H1 (cell line): ENCODE measurements around the gene CRHR1. TPM values are rescaled to one million over a fixed set of nuclear protein-coding genes. Genes with fewer than 3 reads are reported as not detected.

Experiments used
- CBX5 ChIP-seq: fragments of 300-800, 300-1000 bp; sonication (generic); IDR thresholded peaks from 2 replicates; pipeline ENCODE4 v1.7.1; 2016; ENCODE audit warnings: antibody characterized with exemption, low read length, low read depth
- EZH2 ChIP-seq: fragments of 200-600 bp; sonication (generic); IDR thresholded peaks from 2 replicates; pipeline ENCODE4 v1.7.1; 2012; ENCODE audit warnings: low read depth, mild to moderate bottlenecking, moderate library complexity, low read length, inconsistent platforms; ENCODE audit not compliant: severe bottlenecking
- HDAC2 ChIP-seq, 2 experiments: fragments of 300-600 bp in 1 of 2; sonication (generic) in 1 of 2; IDR thresholded peaks; 2 replicates each; pipeline ENCODE4 v1.6.1; 2011 to 2012; ENCODE audit warnings: low read depth in 2 of 2, low read length in 2 of 2, mild to moderate bottlenecking in 2 of 2, moderate library complexity in 2 of 2, borderline replicate concordance in 1 of 2, inconsistent platforms in 1 of 2
- KDM5A ChIP-seq: fragments of 200-600 bp; IDR thresholded peaks from 2 replicates; pipeline ENCODE4 v1.7.1; 2012; ENCODE audit warnings: mild to moderate bottlenecking, low read length, inconsistent platforms, mixed read lengths
- SIRT6 ChIP-seq: IDR thresholded peaks from one replicate; pipeline ENCODE4 v1.7.1; 2012; ENCODE audit warnings: low read length, inconsistent platforms
- polyA plus RNA-seq, 7 experiments: library from polyadenylated mRNA; depleted of rRNA in 3 of 7; stranded (reverse) in 5 of 7; unstranded in 2 of 7; fragments of >200 nt in 5 of 7; fragments of 200-250 nt in 2 of 7; gene quantifications; 1 replicate in 5 of 7; 2 replicates in 1 of 7; 4 replicates in 1 of 7; pipeline versions ENCODE4 v1.2.1 to v1.2.3, GENCODE V29; 2011 to 2013; ENCODE audit warnings: missing spikeins in 2 of 7, mixed read lengths in 2 of 7
- total RNA-seq: library from RNA; stranded (reverse); fragmentation: NEBNext Ultra II Directional; extraction: Animal tissue kit (Norgen Biotek cat#: 25700); gene quantifications from 2 replicates; pipeline ENCODE4 v1.2.1, GENCODE V29; 2021
- TF ChIP-seq, protein P1 (sequence below): IDR thresholded peaks from 2 replicates; pipeline ENCODE4 v1.6.1; 2011; ENCODE audit warnings: low read depth, mild to moderate bottlenecking, low read length; ENCODE audit not compliant: insufficient read depth

Gene CRHR1
- total and polyA plus RNA-seq, 2 of the 8 experiments (the other 6 are each of a cell fraction or from before 2014, with no cell fraction given): 0.56 to 1.7 TPM

DNA sequence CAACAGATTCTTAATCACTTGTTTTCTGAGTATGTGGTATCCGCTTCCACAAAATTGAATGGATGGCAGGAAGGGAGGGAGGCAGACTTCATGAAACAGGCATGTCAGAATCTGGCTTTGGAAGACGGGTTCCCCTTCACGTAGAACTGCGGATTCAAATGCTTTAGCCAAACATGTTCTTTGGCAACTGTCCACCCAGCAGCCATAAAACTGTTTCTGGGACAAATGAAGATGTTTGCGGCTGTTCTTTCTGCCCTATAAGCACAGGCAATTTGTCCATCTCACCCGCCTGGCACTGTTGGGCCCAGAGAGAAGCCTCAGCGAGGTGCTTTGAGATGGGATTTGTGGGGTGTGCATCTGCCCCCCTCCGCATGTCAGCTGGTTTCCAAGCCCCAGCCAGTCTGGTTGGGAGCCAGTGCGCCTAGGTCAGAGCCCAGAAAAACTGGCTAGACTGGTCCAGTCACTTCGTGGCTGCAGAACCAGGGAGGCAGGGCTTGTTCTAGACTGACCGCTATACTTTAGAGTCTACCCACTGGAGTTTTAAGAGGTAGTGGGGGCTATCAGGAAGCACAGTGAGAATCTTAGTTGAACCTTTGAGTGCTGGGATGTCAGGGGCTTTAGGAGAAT is 6.3 kb downstream of the CRHR1 start (continued):
- TF ChIP-seq HDAC2 (IDR thresholded peaks at IDR 0.05; ENCODE audit: borderline replicate concordance in 1 of 2, low read depth in 2 of 2, low read length in 2 of 2) (no peak), EZH2 (no peak), SIRT6 (no peak), KDM5A (no peak), CBX5 (no peak)
- TF ChIP-seq, protein P1, sequence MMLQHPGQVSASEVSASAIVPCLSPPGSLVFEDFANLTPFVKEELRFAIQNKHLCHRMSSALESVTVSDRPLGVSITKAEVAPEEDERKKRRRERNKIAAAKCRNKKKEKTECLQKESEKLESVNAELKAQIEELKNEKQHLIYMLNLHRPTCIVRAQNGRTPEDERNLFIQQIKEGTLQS: no peak
